SK-N-SH (cell line): ENCODE results near the gene FRMPD4. TPM values are rescaled to one million over a fixed set of nuclear protein-coding genes. Genes with fewer than 3 reads are reported as not detected.

Experiments used
- CTCF ChIA-PET: fragments of 300-600, 350-600 bp; formaldehyde crosslinking; extraction: SDS; loops from one replicate; lab custom pipeline; 2021; lab: Yijun Ruan, JAX
- POLR2A ChIA-PET: fragments of 350-600 bp; sonication (Branson Sonifier 250); formaldehyde crosslinking; extraction: SDS; loops from one replicate; lab custom pipeline; 2020; ENCODE audit warnings: antibody characterized with exemption, inconsistent platforms; lab: Yijun Ruan, JAX
- DNase-seq: peaks from one replicate; pipeline ENCODE4 v3.0.0; 2012
- H2AFZ ChIP-seq: fragments of 200-600 bp; sonication (generic); 2 replicates; pipeline ENCODE4 v1.8.1; 2016; ENCODE audit warnings: antibody characterized with exemption, mild to moderate bottlenecking, low read depth
- H3F3A ChIP-seq: fragments of 200-600 bp; sonication (generic); replicated peaks from 2 replicates; pipeline ENCODE3; 2016; ENCODE audit warnings: antibody characterized with exemption, mild to moderate bottlenecking; ENCODE audit not compliant: insufficient read depth
- H3K27ac ChIP-seq, 2 experiments: fragments of 200-500 bp in 1 of 2; fragments of 200-600 bp in 1 of 2; sonication (Bioruptor generic) in 1 of 2; sonication (generic), shearing (Covaris generic) in 1 of 2; 2 replicates each; pipeline versions ENCODE4 v1.5.1 to v1.6.1; 2014 to 2016; ENCODE audit warnings: low read depth in 2 of 2, inconsistent platforms in 1 of 2, low read length in 1 of 2, mild to moderate bottlenecking in 1 of 2, mixed read lengths in 1 of 2
- H3K27me3 ChIP-seq: fragments of 200-600 bp; sonication (generic), shearing (Covaris generic); 2 replicates; pipeline ENCODE4 v1.6.1; 2016; ENCODE audit warnings: mixed run types; ENCODE audit not compliant: insufficient read depth
- H3K36me3 ChIP-seq, 2 experiments: fragments of 200-500 bp in 1 of 2; fragments of 200-600 bp in 1 of 2; sonication (Bioruptor generic) in 1 of 2; sonication (generic) in 1 of 2; replicated peaks in 1 of 2; 2 replicates each; pipeline versions ENCODE3 to v1.5.1; 2014 to 2016; ENCODE audit warnings: low read length in 1 of 2, mild to moderate bottlenecking in 1 of 2; ENCODE audit not compliant: insufficient read depth in 2 of 2, control insufficient read depth in 1 of 2
- H3K4me1 ChIP-seq, 2 experiments: fragments of 200-500 bp in 1 of 2; fragments of 200-600 bp in 1 of 2; sonication (Bioruptor generic) in 1 of 2; sonication (generic), shearing (Covaris generic) in 1 of 2; 2 replicates each; pipeline versions ENCODE4 v1.5.1 to v1.6.1; 2014 to 2016; ENCODE audit warnings: low read depth in 1 of 2, low read length in 1 of 2, mixed run types in 1 of 2; ENCODE audit not compliant: insufficient read depth in 2 of 2, control insufficient read depth in 1 of 2
- H3K4me2 ChIP-seq: fragments of 200-600 bp; sonication (generic), shearing (Covaris generic); 2 replicates; pipeline ENCODE4 v1.6.1; 2017; ENCODE audit warnings: mixed run types
- H3K4me3 ChIP-seq, 2 experiments: fragments of 200-500 bp in 1 of 2; fragments of 200-600 bp in 1 of 2; sonication (Bioruptor generic) in 1 of 2; sonication (generic), shearing (Covaris generic) in 1 of 2; 2 replicates each; pipeline versions ENCODE4 v1.5.1 to v1.8.1; 2014 to 2016; ENCODE audit warnings: low read depth in 2 of 2, inconsistent platforms in 1 of 2, low read length in 1 of 2, mild to moderate bottlenecking in 1 of 2, mixed read lengths in 1 of 2, moderate library complexity in 1 of 2
- H3K79me2 ChIP-seq: fragments of 200-600 bp; sonication (generic); 2 replicates; pipeline ENCODE4 v1.8.1; 2017; ENCODE audit warnings: mild to moderate bottlenecking; ENCODE audit not compliant: insufficient read depth
- H3K9ac ChIP-seq: fragments of 200-600 bp; sonication (generic); 2 replicates; pipeline ENCODE4 v1.6.1; 2017; ENCODE audit warnings: mixed run types
- H3K9me2 ChIP-seq: fragments of 200-600 bp; sonication (generic); 2 replicates; pipeline ENCODE4 v1.6.1; 2017; ENCODE audit warnings: mixed run types
- H3K9me3 ChIP-seq: fragments of 200-600 bp; sonication (generic); 2 replicates; pipeline ENCODE4 v1.6.1; 2017; ENCODE audit warnings: mixed run types, mild to moderate bottlenecking, moderate library complexity
- H4K20me1 ChIP-seq: fragments of 200-600 bp; sonication (generic); 2 replicates; pipeline ENCODE4 v1.6.1; 2017; ENCODE audit warnings: mild to moderate bottlenecking, mixed run types; ENCODE audit not compliant: insufficient read depth
- CTCF ChIP-seq: fragments of 200-600 bp; sonication (generic); IDR thresholded peaks from 2 replicates; pipeline ENCODE4 v1.6.1; 2017; ENCODE audit warnings: antibody characterized with exemption, mild to moderate bottlenecking, moderate library complexity
- FOSL2 ChIP-seq: IDR thresholded peaks from 2 replicates; pipeline ENCODE4 v1.4.0; 2012; ENCODE audit warnings: low read depth, mild to moderate bottlenecking, moderate library complexity, borderline replicate concordance
- FOXJ3 ChIP-seq: sonication (generic); formaldehyde crosslinking; IDR thresholded peaks from 2 replicates; pipeline ENCODE4 v1.5.1; 2020; ENCODE audit warnings: mild to moderate bottlenecking, missing genetic modification reagents
- GATA2 ChIP-seq: sonication (generic); formaldehyde crosslinking; IDR thresholded peaks from 2 replicates; pipeline ENCODE4 v1.5.0; 2020; ENCODE audit warnings: mild to moderate bottlenecking, missing genetic modification reagents
- IRF3 ChIP-seq: fragments of 150-350 bp; IDR thresholded peaks from 2 replicates; pipeline ENCODE4 v1.6.1; 2016; ENCODE audit warnings: mild to moderate bottlenecking, low read depth, low read length
- PBX3 ChIP-seq: IDR thresholded peaks from 2 replicates; pipeline ENCODE4; 2012
- RXRA ChIP-seq: IDR thresholded peaks from 2 replicates; pipeline ENCODE4 v1.4.0; 2012; ENCODE audit warnings: low read depth, mild to moderate bottlenecking, borderline replicate concordance
- WGBS: methylation state at CpG from one replicate; pipeline ENCODE4 v1.1.6; 2017; ENCODE audit warnings: low lambda C conversion rate; 5-methylcytosine and 5-hydroxymethylcytosine counted together
- polyA plus RNA-seq, 3 experiments: library from polyadenylated mRNA; depleted of rRNA; stranded (reverse); fragments of >200 nt; gene quantifications; 2 replicates each; pipeline ENCODE4 v1.2.3, GENCODE V29; 2012

Gene FRMPD4
- polyA plus RNA-seq, 1 of the 3 experiments (the other 2 are of a cell fraction), result not detected

- WGBS, result 12% methylated on average over 4 of the region's 4 CpGs
- ChIA-PET POLR2A (no interaction called here), CTCF (interaction anchor here (1.9 kb wide), 1 partner anchor 10 kb away, joined by 14 read pairs; no protein-coding TSS in a partner anchor)
- H4K20me1 ChIP-seq, result no peaks in the 10 kb centered on the region
- H3K4me1 ChIP-seq, result no peaks in the 10 kb centered on the region
- H3K4me2 ChIP-seq, result no peak overlapping the region
- no peaks in the 10 kb centered on the region for H3K79me2 ChIP-seq
- H3F3A ChIP-seq, result no peaks in the 10 kb centered on the region
- no peaks in the 10 kb centered on the region for H3K9me3 ChIP-seq
- peaks cover 6% of the 10 kb centered on the region; the same call in 1 of the 2 replicates for H3K27me3 ChIP-seq
- no peaks in the 10 kb centered on the region for H3K9me2 ChIP-seq
- H3K9ac ChIP-seq, result no peak overlapping the region
- DNase-seq, result no peak
- no peak overlapping the region for H2AFZ ChIP-seq
- H3K4me3 ChIP-seq, result no peak overlapping the region
- no peak overlapping the region for H3K27ac ChIP-seq
- TF ChIP-seq FOSL2, result no peak
- TF ChIP-seq RXRA, result no peak
- no peak for TF ChIP-seq PBX3
- TF ChIP-seq IRF3, result no peak
- TF ChIP-seq GATA2, result no peak
- H3K36me3 ChIP-seq, result no peaks in the 10 kb centered on the region
Measured at GRCh38 chrX:12711435-12712040, 573.3 kb downstream of the FRMPD4 start.

GRCh38 chrX:12716574-12716973 lies 578.3 kb downstream of the FRMPD4 start:
- TF ChIP-seq PBX3 (no peak), CTCF (no peak), FOXJ3 (CRISPR knock-in tag) (no peak)
- DNase-seq, result no peak
- CTCF ChIA-PET, result no interaction called here

More at GRCh38 chrX:12716574-12716973, 578.3 kb downstream of the FRMPD4 start:
- H3K9me2 ChIP-seq, result no peaks in the 10 kb centered on the region
- H3K36me3 ChIP-seq, result no peaks in the 10 kb centered on the region
- no peak overlapping the region for H3K27ac ChIP-seq
- H2AFZ ChIP-seq, result no peak overlapping the region
- no peaks in the 10 kb centered on the region for H3K9me3 ChIP-seq
- H3K27me3 ChIP-seq, result no peaks in the 10 kb centered on the region
- no peaks in the 10 kb centered on the region for H3K4me1 ChIP-seq
- 30% methylated on average over 12 of the region's 15 CpGs for WGBS
- no peak overlapping the region for H3K9ac ChIP-seq
- no peaks in the 10 kb centered on the region for H3K79me2 ChIP-seq
- no peaks in the 10 kb centered on the region for H4K20me1 ChIP-seq
- no peak overlapping the region for H3K4me3 ChIP-seq
- no peak overlapping the region for H3K4me2 ChIP-seq
- POLR2A ChIA-PET, result no interaction called here
- H3F3A ChIP-seq, result no peaks in the 10 kb centered on the region
